ENCODE data around the gene SAP30BP.

GRCh38 chr17:75748706-75749105 is 81.6 kb downstream of the SAP30BP start:
- TF ChIP-seq CTCF (IDR thresholded peaks at IDR 0.05; ENCODE audit: low read depth, low read length) (no peak), EZH2phosphoT487 (IDR thresholded peaks at IDR 0.05; ENCODE audit: low read depth) (no peak)
